Breast epithelium (tissue), 3 donors: ENCODE results near the gene NAT9.

ENCODE experiments used
- CTCF ChIP-seq, 3 donors: fragments of 450-650 bp; IDR thresholded peaks; one replicate each; pipeline ENCODE4 v1.5.1; 2016 to 2017; ENCODE audit warnings: antibody characterized with exemption in 3 of 3, mild to moderate bottlenecking in 3 of 3, moderate library complexity in 3 of 3
- POLR2AphosphoS5 ChIP-seq, 3 donors: sonication (generic); formaldehyde crosslinking; IDR thresholded peaks; one replicate each; pipeline ENCODE4 v1.6.1; 2017; ENCODE audit warnings: antibody characterized with exemption in 3 of 3

DNA sequence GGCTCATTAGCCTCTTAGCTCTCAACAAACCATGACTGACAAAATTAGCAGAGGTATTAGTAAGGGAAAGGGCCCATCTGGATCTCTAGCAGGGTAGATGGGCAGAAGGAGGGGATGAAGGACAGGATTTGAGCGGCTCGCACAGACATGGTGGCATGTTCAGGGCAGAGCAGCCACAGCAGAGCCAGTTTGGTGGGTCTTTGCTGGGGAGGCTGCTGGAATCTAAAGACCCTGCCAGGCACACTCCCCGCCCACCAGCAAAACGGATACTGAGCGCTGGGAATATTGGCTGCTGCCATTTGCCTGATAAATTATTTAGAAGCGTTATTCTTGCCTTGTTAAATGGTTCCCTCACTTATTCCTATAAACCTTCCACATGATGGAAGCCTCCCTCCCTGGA lies 20.7 kb upstream of the NAT9 start:
- TF ChIP-seq CTCF (IDR thresholded peaks at IDR 0.05) = no peak
- TF ChIP-seq POLR2AphosphoS5 (IDR thresholded peaks at IDR 0.05) = no peak
